HG02610 (cell line): ENCODE measurements around the gene C12orf42.
"Not testable (repeated sequence)": the region's sequence is repeated elsewhere in the genome, so short reads cannot be mapped to it uniquely, and the experiment has no call there.

Experiments used
- ATAC-seq: cut with Tn5 transposase; IDR thresholded peaks from one replicate; pipeline ENCODE4 v1.9.1; 2021; ENCODE audit warnings: mild to moderate bottlenecking, moderate library complexity; ENCODE audit not compliant: unreplicated experiment

C12orf42 gene

GRCh38 chr12:103498990-103499389 lies 3.2 kb upstream of the C12orf42 start:
- ATAC-seq = peak; percentile 45

GRCh38 chr12:103494734-103495468 lies 867 bp downstream of the C12orf42 start:
- ATAC-seq = peak; percentile 12

GRCh38 chr12:103494051-103494733 lies 1.6 kb downstream of the C12orf42 start:
- no peak for ATAC-seq

GRCh38 chr12:103493199-103493598 lies 2.6 kb downstream of the C12orf42 start:
- no peak for ATAC-seq

- no peak for ATAC-seq
These were observed 13.4 kb downstream of the C12orf42 start for GRCh38 chr12:103482365-103482764.

GRCh38 chr12:103475073-103475472 lies 20.7 kb downstream of the C12orf42 start:
- ATAC-seq = no peak

GRCh38 chr12:103470664-103471063 lies 25.1 kb downstream of the C12orf42 start:
- ATAC-seq = no peak

GRCh38 chr12:103469719-103470118 lies 26.0 kb downstream of the C12orf42 start:
- peak; percentile 53 for ATAC-seq

GRCh38 chr12:103468837-103469236 lies 26.9 kb downstream of the C12orf42 start:
- no peak for ATAC-seq

GRCh38 chr12:103462675-103463074 lies 33.1 kb downstream of the C12orf42 start:
- ATAC-seq = peak; percentile 98

GRCh38 chr12:103457471-103457870 lies 38.3 kb downstream of the C12orf42 start:
- no peak for ATAC-seq

GRCh38 chr12:103456006-103456405 lies 39.8 kb downstream of the C12orf42 start:
- no peak for ATAC-seq

- ATAC-seq = peak; percentile 80
These were observed 40.6 kb downstream of the C12orf42 start for GRCh38 chr12:103455020-103455763.

GRCh38 chr12:103444983-103445382 lies 50.8 kb downstream of the C12orf42 start:
- ATAC-seq = no peak

- ATAC-seq = peak; percentile 26
These were observed 52.9 kb downstream of the C12orf42 start for GRCh38 chr12:103442822-103443221.

GRCh38 chr12:103442182-103442555 lies 53.6 kb downstream of the C12orf42 start:
- ATAC-seq = no peak

GRCh38 chr12:103441437-103442181 lies 54.2 kb downstream of the C12orf42 start:
- ATAC-seq = peak; percentile 96

- not testable (repeated sequence) for ATAC-seq
These were observed 61.3 kb downstream of the C12orf42 start for GRCh38 chr12:103434165-103435105.

GRCh38 chr12:103431950-103432349 lies 63.8 kb downstream of the C12orf42 start:
- ATAC-seq = no peak

- no peak for ATAC-seq
These were observed 64.4 kb downstream of the C12orf42 start for GRCh38 chr12:103431387-103431786.
